ENCODE results near the gene KLHL12. TPM values are rescaled to one million over a fixed set of nuclear protein-coding genes. Genes with fewer than 3 reads are reported as not detected.

Gene KLHL12
- total RNA-seq, 1 experiment from 2014 or later, result 33.8 TPM

DNA sequence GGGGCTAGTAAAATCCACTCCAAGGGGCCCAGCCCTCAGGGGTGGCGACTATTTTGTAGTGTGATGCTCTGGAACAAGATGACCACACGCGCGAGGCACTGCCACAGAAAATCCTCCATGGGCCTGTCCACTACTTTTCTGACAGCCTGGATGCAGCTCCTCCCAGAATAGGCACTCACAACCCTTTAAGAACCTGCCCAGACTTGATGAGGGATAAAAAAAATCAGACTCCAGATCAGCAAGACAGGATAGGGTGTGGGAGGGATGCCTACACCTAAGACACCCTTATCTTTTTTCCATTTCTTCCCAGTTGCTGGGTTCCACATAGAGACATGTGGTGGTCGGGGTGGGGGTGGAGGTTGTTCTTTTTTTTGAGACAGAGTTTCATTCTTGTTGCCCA is 82.8 kb downstream of the KLHL12 start:
- Histone ChIP-seq H3K9me3 (ENCODE audit: control insufficient read depth in 1 of 2, insufficient read depth in 1 of 2, low read depth in 1 of 2, low read length in 2 of 2) (no peaks in the 10 kb centered on the region), H3K79me2 (ENCODE audit: insufficient read depth, low read length) (no peaks in the 10 kb centered on the region), H3K4me1 (ENCODE audit: control insufficient read depth in 1 of 2, insufficient read depth in 2 of 2, low read length in 2 of 2) (no peaks in the 10 kb centered on the region), H3K4me3 (replicated peaks in 1 of 2; ENCODE audit: low read depth in 1 of 2, low read length in 2 of 2) (no peak overlapping the region), H3K36me3 (ENCODE audit: control insufficient read depth in 1 of 2, insufficient read depth in 2 of 2, low read length in 2 of 2) (no peaks in the 10 kb centered on the region), H2AFZ (ENCODE audit: low read depth, low read length, poor library complexity, severe bottlenecking) (no peak overlapping the region), H3K9me2 (ENCODE audit: insufficient read depth) (no peaks in the 10 kb centered on the region), H4K20me1 (ENCODE audit: insufficient read depth) (no peaks in the 10 kb centered on the region), H3K9ac (ENCODE audit: low read length) (no peak overlapping the region), H3K27me3 (ENCODE audit: insufficient read depth, low read length) (no peaks in the 10 kb centered on the region), H3K4me2 (ENCODE audit: low read length) (no peak overlapping the region), H3K27ac (ENCODE audit: low read depth, low read length) (no peak overlapping the region)
- BruUV-seq (replicated peaks), result no TSS peak
- ChIA-PET RAD21 (ENCODE audit: low non-redundant PET in 1 of 2, low total read pairs in 2 of 2, uncharacterized antibody in 2 of 2, unreplicated experiment in 2 of 2) (no interaction called here), POLR2A (no interaction called here), CTCF (no interaction called here)
- ATAC-seq (no peak), DNase-seq (ENCODE audit: low read depth, low spot score) (no peak)
- intact Hi-C loops (cut with micrococcal nuclease), result no loop called here
- TF ChIP-seq CBX3 (IDR thresholded peaks at IDR 0.05; ENCODE audit: low read depth), result no peak
- TF ChIP-seq, protein P1, sequence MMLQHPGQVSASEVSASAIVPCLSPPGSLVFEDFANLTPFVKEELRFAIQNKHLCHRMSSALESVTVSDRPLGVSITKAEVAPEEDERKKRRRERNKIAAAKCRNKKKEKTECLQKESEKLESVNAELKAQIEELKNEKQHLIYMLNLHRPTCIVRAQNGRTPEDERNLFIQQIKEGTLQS (IDR thresholded peaks at IDR 0.05), result no peak
- no peak for TF ChIP-seq SIN3A (IDR thresholded peaks at IDR 0.05; ENCODE audit: low read depth)
- no peak for TF ChIP-seq ZFX (IDR thresholded peaks at IDR 0.05)
- TF ChIP-seq, protein P2, sequence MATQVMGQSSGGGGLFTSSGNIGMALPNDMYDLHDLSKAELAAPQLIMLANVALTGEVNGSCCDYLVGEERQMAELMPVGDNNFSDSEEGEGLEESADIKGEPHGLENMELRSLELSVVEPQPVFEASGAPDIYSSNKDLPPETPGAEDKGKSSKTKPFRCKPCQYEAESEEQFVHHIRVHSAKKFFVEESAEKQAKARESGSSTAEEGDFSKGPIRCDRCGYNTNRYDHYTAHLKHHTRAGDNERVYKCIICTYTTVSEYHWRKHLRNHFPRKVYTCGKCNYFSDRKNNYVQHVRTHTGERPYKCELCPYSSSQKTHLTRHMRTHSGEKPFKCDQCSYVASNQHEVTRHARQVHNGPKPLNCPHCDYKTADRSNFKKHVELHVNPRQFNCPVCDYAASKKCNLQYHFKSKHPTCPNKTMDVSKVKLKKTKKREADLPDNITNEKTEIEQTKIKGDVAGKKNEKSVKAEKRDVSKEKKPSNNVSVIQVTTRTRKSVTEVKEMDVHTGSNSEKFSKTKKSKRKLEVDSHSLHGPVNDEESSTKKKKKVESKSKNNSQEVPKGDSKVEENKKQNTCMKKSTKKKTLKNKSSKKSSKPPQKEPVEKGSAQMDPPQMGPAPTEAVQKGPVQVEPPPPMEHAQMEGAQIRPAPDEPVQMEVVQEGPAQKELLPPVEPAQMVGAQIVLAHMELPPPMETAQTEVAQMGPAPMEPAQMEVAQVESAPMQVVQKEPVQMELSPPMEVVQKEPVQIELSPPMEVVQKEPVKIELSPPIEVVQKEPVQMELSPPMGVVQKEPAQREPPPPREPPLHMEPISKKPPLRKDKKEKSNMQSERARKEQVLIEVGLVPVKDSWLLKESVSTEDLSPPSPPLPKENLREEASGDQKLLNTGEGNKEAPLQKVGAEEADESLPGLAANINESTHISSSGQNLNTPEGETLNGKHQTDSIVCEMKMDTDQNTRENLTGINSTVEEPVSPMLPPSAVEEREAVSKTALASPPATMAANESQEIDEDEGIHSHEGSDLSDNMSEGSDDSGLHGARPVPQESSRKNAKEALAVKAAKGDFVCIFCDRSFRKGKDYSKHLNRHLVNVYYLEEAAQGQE (IDR thresholded peaks at IDR 0.05; ENCODE audit: low read depth), result no peak
- no peak for TF ChIP-seq EGR1 (IDR thresholded peaks at IDR 0.05; ENCODE audit: low read depth)
- no peak for TF ChIP-seq POLR2A (IDR thresholded peaks at IDR 0.05; ENCODE audit: borderline replicate concordance, extremely low read depth, insufficient read depth, insufficient read length)
- TF ChIP-seq, protein P3, sequence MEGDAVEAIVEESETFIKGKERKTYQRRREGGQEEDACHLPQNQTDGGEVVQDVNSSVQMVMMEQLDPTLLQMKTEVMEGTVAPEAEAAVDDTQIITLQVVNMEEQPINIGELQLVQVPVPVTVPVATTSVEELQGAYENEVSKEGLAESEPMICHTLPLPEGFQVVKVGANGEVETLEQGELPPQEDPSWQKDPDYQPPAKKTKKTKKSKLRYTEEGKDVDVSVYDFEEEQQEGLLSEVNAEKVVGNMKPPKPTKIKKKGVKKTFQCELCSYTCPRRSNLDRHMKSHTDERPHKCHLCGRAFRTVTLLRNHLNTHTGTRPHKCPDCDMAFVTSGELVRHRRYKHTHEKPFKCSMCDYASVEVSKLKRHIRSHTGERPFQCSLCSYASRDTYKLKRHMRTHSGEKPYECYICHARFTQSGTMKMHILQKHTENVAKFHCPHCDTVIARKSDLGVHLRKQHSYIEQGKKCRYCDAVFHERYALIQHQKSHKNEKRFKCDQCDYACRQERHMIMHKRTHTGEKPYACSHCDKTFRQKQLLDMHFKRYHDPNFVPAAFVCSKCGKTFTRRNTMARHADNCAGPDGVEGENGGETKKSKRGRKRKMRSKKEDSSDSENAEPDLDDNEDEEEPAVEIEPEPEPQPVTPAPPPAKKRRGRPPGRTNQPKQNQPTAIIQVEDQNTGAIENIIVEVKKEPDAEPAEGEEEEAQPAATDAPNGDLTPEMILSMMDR (IDR thresholded peaks at IDR 0.05 in 2 of 3, conservative IDR thresholded peaks at IDR 0.05 in 1 of 3; ENCODE audit: borderline replicate concordance in 1 of 3, insufficient read depth in 1 of 3, low read depth in 2 of 3, low read length in 2 of 3), result no peak
